Tibial nerve (tissue), 4 donors: ENCODE measurements around the gene GRPEL1.

Experiments
- EP300 ChIP-seq, 2 donors: sonication (generic); formaldehyde crosslinking; IDR thresholded peaks; one replicate each; pipeline ENCODE4 v1.6.1; 2017; ENCODE audit warnings: antibody characterized with exemption in 2 of 2, mild to moderate bottlenecking in 1 of 2
- POLR2A ChIP-seq, 2 donors: fragments of 450-650 bp; IDR thresholded peaks; one replicate each; pipeline ENCODE4 v1.6.1; 2017; ENCODE audit warnings: antibody characterized with exemption in 2 of 2, mild to moderate bottlenecking in 2 of 2, moderate library complexity in 2 of 2
- TF ChIP-seq, protein P1 (sequence below), 5 experiments: fragments of 200-600 bp in 3 of 5; fragments of 450-650 bp in 2 of 5; sonication (generic) in 3 of 5; IDR thresholded peaks; one replicate each; pipeline ENCODE4 v1.5.1; 2016 to 2019; ENCODE audit warnings: antibody characterized with exemption in 5 of 5, mild to moderate bottlenecking in 3 of 5, moderate library complexity in 2 of 5

DNA sequence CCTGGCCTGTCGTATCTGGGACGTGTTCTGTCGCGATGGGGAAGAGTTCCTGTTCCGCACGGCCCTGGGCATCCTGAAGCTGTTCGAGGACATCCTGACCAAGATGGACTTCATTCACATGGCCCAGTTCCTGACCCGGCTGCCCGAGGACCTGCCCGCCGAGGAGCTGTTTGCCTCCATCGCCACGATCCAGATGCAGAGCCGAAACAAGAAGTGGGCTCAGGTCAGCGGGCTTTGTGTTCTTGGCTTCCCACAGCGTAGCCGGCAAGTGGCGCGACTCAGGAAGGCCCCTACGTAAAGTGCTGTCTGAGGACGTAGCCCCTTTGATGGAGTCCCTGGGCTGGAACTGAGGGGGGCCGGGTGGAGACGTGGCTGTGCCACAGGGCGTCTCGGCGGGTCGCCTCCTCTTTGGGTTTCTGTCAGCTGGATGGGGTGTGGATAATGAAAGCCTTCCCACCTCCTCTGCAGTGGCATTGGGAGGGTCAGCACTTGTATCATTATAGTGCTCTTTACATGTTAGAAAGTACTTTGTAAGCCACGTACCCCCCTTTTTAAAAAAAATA, 42.7 kb downstream of the GRPEL1 start:
- TF ChIP-seq POLR2A (IDR thresholded peaks at IDR 0.05) (no peak), EP300 (IDR thresholded peaks at IDR 0.05) (no peak)
- TF ChIP-seq, protein P1, sequence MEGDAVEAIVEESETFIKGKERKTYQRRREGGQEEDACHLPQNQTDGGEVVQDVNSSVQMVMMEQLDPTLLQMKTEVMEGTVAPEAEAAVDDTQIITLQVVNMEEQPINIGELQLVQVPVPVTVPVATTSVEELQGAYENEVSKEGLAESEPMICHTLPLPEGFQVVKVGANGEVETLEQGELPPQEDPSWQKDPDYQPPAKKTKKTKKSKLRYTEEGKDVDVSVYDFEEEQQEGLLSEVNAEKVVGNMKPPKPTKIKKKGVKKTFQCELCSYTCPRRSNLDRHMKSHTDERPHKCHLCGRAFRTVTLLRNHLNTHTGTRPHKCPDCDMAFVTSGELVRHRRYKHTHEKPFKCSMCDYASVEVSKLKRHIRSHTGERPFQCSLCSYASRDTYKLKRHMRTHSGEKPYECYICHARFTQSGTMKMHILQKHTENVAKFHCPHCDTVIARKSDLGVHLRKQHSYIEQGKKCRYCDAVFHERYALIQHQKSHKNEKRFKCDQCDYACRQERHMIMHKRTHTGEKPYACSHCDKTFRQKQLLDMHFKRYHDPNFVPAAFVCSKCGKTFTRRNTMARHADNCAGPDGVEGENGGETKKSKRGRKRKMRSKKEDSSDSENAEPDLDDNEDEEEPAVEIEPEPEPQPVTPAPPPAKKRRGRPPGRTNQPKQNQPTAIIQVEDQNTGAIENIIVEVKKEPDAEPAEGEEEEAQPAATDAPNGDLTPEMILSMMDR (IDR thresholded peaks at IDR 0.05) = no peak
